BE2C (cell line): ENCODE measurements around the gene OR51V1.

Source experiments
- DNase-seq: peaks from one replicate; pipeline ENCODE4 v3.0.0-alpha.2; 2020
- H3K27me3 ChIP-seq: fragments of 250-450 bp; sonication (Bioruptor Pico); 2 replicates; pipeline ENCODE4 v1.5.1; 2020; ENCODE audit warnings: mild to moderate bottlenecking
- H3K36me3 ChIP-seq: fragments of 250-450 bp; sonication (Bioruptor Pico); 2 replicates; pipeline ENCODE4 v1.5.1; 2020; ENCODE audit warnings: mild to moderate bottlenecking
- H3K4me1 ChIP-seq: fragments of 250-450 bp; sonication (Bioruptor Pico); 2 replicates; pipeline ENCODE4 v1.5.1; 2020
- H3K4me3 ChIP-seq: 2 replicates; pipeline ENCODE4 v1.5.1; 2011; ENCODE audit warnings: low read depth, low read length
- H3K9me3 ChIP-seq: fragments of 250-450 bp; sonication (Bioruptor Pico); 2 replicates; pipeline ENCODE4 v1.5.1; 2020
- CTCF ChIP-seq: IDR thresholded peaks from 2 replicates; pipeline ENCODE4 v1.5.1; 2012; ENCODE audit warnings: mild to moderate bottlenecking, low read depth, low read length

The OR51V1 gene

GRCh38 chr11:5223146-5223545, 22.7 kb upstream of the OR51V1 start:
- Histone ChIP-seq H3K4me3 (no peak overlapping the region), H3K4me1 (no peaks in the 10 kb centered on the region), H3K9me3 (no peaks in the 10 kb centered on the region), H3K36me3 (no peaks in the 10 kb centered on the region), H3K27me3 (no peaks in the 10 kb centered on the region)
- DNase-seq, result no peak
- no peak for TF ChIP-seq CTCF

- H3K4me1 ChIP-seq, result no peaks in the 10 kb centered on the region
- DNase-seq, result no peak
- H3K9me3 ChIP-seq, result no peaks in the 10 kb centered on the region
- no peak for TF ChIP-seq CTCF
- no peaks in the 10 kb centered on the region for H3K27me3 ChIP-seq
- H3K4me3 ChIP-seq, result no peak overlapping the region
- no peaks in the 10 kb centered on the region for H3K36me3 ChIP-seq
Measured at GRCh38 chr11:5210376-5210885, 9.9 kb upstream of the OR51V1 start.

GRCh38 chr11:5204787-5205186, 4.3 kb upstream of the OR51V1 start:
- Histone ChIP-seq H3K4me3 (no peak overlapping the region), H3K27me3 (no peaks in the 10 kb centered on the region), H3K9me3 (no peaks in the 10 kb centered on the region), H3K4me1 (no peaks in the 10 kb centered on the region), H3K36me3 (no peaks in the 10 kb centered on the region)
- TF ChIP-seq CTCF, result 0 out of 2 replicates have a peak, but pooled peaks have one; percentile 9
- DNase-seq, result no peak

- Histone ChIP-seq H3K27me3 (no peaks in the 10 kb centered on the region), H3K36me3 (no peaks in the 10 kb centered on the region), H3K4me1 (no peaks in the 10 kb centered on the region)
Measured at GRCh38 chr11:5203366-5203765, 2.9 kb upstream of the OR51V1 start.

GRCh38 chr11:5198285-5198684, 2.2 kb downstream of the OR51V1 start:
- no peak for DNase-seq
- no peak for TF ChIP-seq CTCF

More at GRCh38 chr11:5203366-5203765, 2.9 kb upstream of the OR51V1 start:
- no peak for DNase-seq
- no peaks in the 10 kb centered on the region for H3K9me3 ChIP-seq
- no peak for TF ChIP-seq CTCF
- H3K4me3 ChIP-seq, result no peak overlapping the region

GRCh38 chr11:5197536-5197935, 2.9 kb downstream of the OR51V1 start:
- no peak for TF ChIP-seq CTCF
- H3K9me3 ChIP-seq, result no peaks in the 10 kb centered on the region
- H3K4me3 ChIP-seq, result no peak overlapping the region
- DNase-seq, result no peak
- H3K27me3 ChIP-seq, result no peaks in the 10 kb centered on the region
- no peaks in the 10 kb centered on the region for H3K4me1 ChIP-seq
- H3K36me3 ChIP-seq, result no peaks in the 10 kb centered on the region

More at GRCh38 chr11:5198285-5198684, 2.2 kb downstream of the OR51V1 start:
- Histone ChIP-seq H3K4me3 (no peak overlapping the region), H3K9me3 (no peaks in the 10 kb centered on the region), H3K4me1 (no peaks in the 10 kb centered on the region), H3K27me3 (no peaks in the 10 kb centered on the region), H3K36me3 (no peaks in the 10 kb centered on the region)
